H1 (cell line): ENCODE data around the gene CSAG1.
"Not testable (repeated sequence)": the region's sequence is repeated elsewhere in the genome, so short reads cannot be mapped to it uniquely, and the experiment has no call there.

ENCODE experiments used
- BRCA1 ChIP-seq: IDR thresholded peaks from 2 replicates; pipeline ENCODE4 v1.6.1; 2012; ENCODE audit warnings: low read depth, low read length, improper control_type of control experiment
- CBX8 ChIP-seq: fragments of 300-800, 300-1000 bp; sonication (generic); IDR thresholded peaks from 2 replicates; pipeline ENCODE4 v1.7.1; 2016; ENCODE audit warnings: low read depth, low read length, borderline replicate concordance
- CHD1 ChIP-seq: IDR thresholded peaks from 2 replicates; pipeline ENCODE4 v1.6.1; 2012; ENCODE audit warnings: low read depth, low read length, improper control_type of control experiment
- CHD2 ChIP-seq: IDR thresholded peaks from 2 replicates; pipeline ENCODE4 v1.6.1; 2012; ENCODE audit warnings: low read length, improper control_type of control experiment
- GABPA ChIP-seq: IDR thresholded peaks from 2 replicates; pipeline ENCODE4 v1.6.1; 2011; ENCODE audit warnings: mild to moderate bottlenecking, low read length, moderate library complexity, borderline replicate concordance; ENCODE audit not compliant: insufficient read depth
- POLR2A ChIP-seq, 2 experiments: IDR thresholded peaks; 1 replicate in 1 of 2; 2 replicates in 1 of 2; pipeline ENCODE4 v1.6.1; 2011; ENCODE audit warnings: low read depth in 2 of 2, low read length in 2 of 2, mild to moderate bottlenecking in 2 of 2; ENCODE audit errors: control extremely low read depth in 1 of 2
- POLR2AphosphoS5 ChIP-seq: IDR thresholded peaks from 2 replicates; pipeline ENCODE4 v1.6.1; 2011; ENCODE audit warnings: low read depth, low read length
- RBBP5 ChIP-seq: IDR thresholded peaks from 2 replicates; pipeline ENCODE4 v1.7.1; 2012; ENCODE audit warnings: low read depth, mild to moderate bottlenecking, inconsistent platforms, low read length, moderate library complexity, borderline replicate concordance
- TF ChIP-seq, protein P1 (sequence below), 3 experiments: IDR thresholded peaks; 1 replicate in 2 of 3; 2 replicates in 1 of 3; pipeline versions ENCODE4 v1.5.1 to v1.6.1; 2011; ENCODE audit warnings: low read length in 3 of 3, mild to moderate bottlenecking in 3 of 3, inconsistent platforms in 2 of 3, low read depth in 1 of 3, moderate library complexity in 1 of 3; ENCODE audit not compliant: insufficient read depth in 1 of 3; ENCODE audit errors: control extremely low read depth in 1 of 3

- not testable (repeated sequence) for TF ChIP-seq POLR2AphosphoS5; RBBP5; CHD1; CHD2; BRCA1; CBX8; GABPA; POLR2A (IDR thresholded peaks at IDR 0.05; ENCODE audit: control extremely low read depth in 1 of 2, low read depth in 2 of 2, low read length in 2 of 2)
- TF ChIP-seq, protein P1, sequence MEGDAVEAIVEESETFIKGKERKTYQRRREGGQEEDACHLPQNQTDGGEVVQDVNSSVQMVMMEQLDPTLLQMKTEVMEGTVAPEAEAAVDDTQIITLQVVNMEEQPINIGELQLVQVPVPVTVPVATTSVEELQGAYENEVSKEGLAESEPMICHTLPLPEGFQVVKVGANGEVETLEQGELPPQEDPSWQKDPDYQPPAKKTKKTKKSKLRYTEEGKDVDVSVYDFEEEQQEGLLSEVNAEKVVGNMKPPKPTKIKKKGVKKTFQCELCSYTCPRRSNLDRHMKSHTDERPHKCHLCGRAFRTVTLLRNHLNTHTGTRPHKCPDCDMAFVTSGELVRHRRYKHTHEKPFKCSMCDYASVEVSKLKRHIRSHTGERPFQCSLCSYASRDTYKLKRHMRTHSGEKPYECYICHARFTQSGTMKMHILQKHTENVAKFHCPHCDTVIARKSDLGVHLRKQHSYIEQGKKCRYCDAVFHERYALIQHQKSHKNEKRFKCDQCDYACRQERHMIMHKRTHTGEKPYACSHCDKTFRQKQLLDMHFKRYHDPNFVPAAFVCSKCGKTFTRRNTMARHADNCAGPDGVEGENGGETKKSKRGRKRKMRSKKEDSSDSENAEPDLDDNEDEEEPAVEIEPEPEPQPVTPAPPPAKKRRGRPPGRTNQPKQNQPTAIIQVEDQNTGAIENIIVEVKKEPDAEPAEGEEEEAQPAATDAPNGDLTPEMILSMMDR (IDR thresholded peaks at IDR 0.05; ENCODE audit: control extremely low read depth in 1 of 3, insufficient read depth in 1 of 3, low read depth in 1 of 3, low read length in 3 of 3), result not testable (repeated sequence)
Observed at GRCh38 chrX:152709173-152709572, 24.3 kb downstream of the CSAG1 start, which contains the start of gene CSAG2.
